ENCODE data around the gene MEGF6. TPM values are rescaled to one million over a fixed set of nuclear protein-coding genes. Genes with fewer than 3 reads are reported as not detected.

The MEGF6 gene
- total RNA-seq = 1 to 10 TPM; 2.6 to 4.5 TPM

GRCh38 chr1:3611170-3612019 lies at the start of gene MEGF6:
Gene MEGF6, minus strand, starts transcription at chr1:3611508. Its CDS starts 240 bp downstream, at chr1:3611268.
- intact Hi-C loops (cut with DNase I, micrococcal nuclease) = loop anchor here in 1 of 2 experiments (1.0 kb wide), 1 partner anchor 13 kb away; no protein-coding TSS in a partner anchor
- POLR2A ChIA-PET = no interaction called here
- CTCF ChIA-PET = interaction anchor here (0.6 to 0.7 kb wide), 2 partner anchors 13 to 69 kb away, joined by 3 read pairs; no protein-coding TSS in a partner anchor

GRCh38 chr1:3660704-3661103 lies 49.4 kb upstream of the MEGF6 start:
- intact Hi-C loops (cut with DNase I, micrococcal nuclease) = no loop called here
- Mint-ChIP-seq H3K9me3 (ENCODE audit: low read depth) (no peaks in the 10 kb centered on the region), H3K4me3 (no peak overlapping the region), H3K27ac (no peak overlapping the region), H3K4me1 (peaks cover 2% of the 10 kb centered on the region), H3K27me3 (peaks cover 23% of the 10 kb centered on the region), H3K36me3 (ENCODE audit: low read depth) (no peaks in the 10 kb centered on the region)
- POLR2A ChIA-PET = no interaction called here
- CTCF ChIA-PET = no interaction called here
- ATAC-seq (peak; percentile 25), DNase-seq (no peak)

More at GRCh38 chr1:3611170-3612019, at the start of gene MEGF6:
- Mint-ChIP-seq H3K36me3 (ENCODE audit: low read depth) (no peaks in the 10 kb centered on the region), H3K4me3 (peak within 1 kb of the TSS; percentile 63), H3K27me3 (peaks cover 16% of the 10 kb centered on the region), H3K4me1 (peaks cover 5% of the 10 kb centered on the region), H3K9me3 (ENCODE audit: low read depth) (no peaks in the 10 kb centered on the region), H3K27ac (no peak within 1 kb of the TSS)
- peak; percentile 72 for DNase-seq
- ATAC-seq = peak; percentile 67

- no peak overlapping the region for H3K4me3 Mint-ChIP-seq
- H3K27ac Mint-ChIP-seq = no peak overlapping the region
- intact Hi-C loops (cut with DNase I, micrococcal nuclease) = no loop called here
- H3K9me3 Mint-ChIP-seq (ENCODE audit: low read depth) = no peaks in the 10 kb centered on the region
- ChIA-PET POLR2A (no interaction called here), CTCF (interaction anchor here (0.6 kb wide), 1 partner anchor 19 kb away, joined by 3 read pairs; no protein-coding TSS in a partner anchor)
- no peak for ATAC-seq
- peaks cover 2% of the 10 kb centered on the region for H3K4me1 Mint-ChIP-seq
- no peak for DNase-seq
- peaks cover 34% of the 10 kb centered on the region for H3K27me3 Mint-ChIP-seq
- no peaks in the 10 kb centered on the region for H3K36me3 Mint-ChIP-seq (ENCODE audit: low read depth)
These were observed 47.8 kb upstream of the MEGF6 start for GRCh38 chr1:3659093-3659492.

GRCh38 chr1:3658231-3658615 lies 46.9 kb upstream of the MEGF6 start:
- no peaks in the 10 kb centered on the region for H3K9me3 Mint-ChIP-seq (ENCODE audit: low read depth)
- peaks cover 41% of the 10 kb centered on the region for H3K27me3 Mint-ChIP-seq
- no peaks in the 10 kb centered on the region for H3K36me3 Mint-ChIP-seq (ENCODE audit: low read depth)
- CTCF ChIA-PET = no interaction called here
- POLR2A ChIA-PET = no interaction called here
- H3K4me3 Mint-ChIP-seq = no peak overlapping the region
- no peak overlapping the region for H3K27ac Mint-ChIP-seq
- ATAC-seq = no peak
- peaks cover 2% of the 10 kb centered on the region for H3K4me1 Mint-ChIP-seq
- DNase-seq = no peak
- intact Hi-C loops (cut with DNase I, micrococcal nuclease) = no loop called here

GRCh38 chr1:3657578-3658230 lies 46.4 kb upstream of the MEGF6 start:
- DNase-seq (no peak), ATAC-seq (no peak)
- Mint-ChIP-seq H3K4me1 (peaks cover 2% of the 10 kb centered on the region), H3K36me3 (ENCODE audit: low read depth) (no peaks in the 10 kb centered on the region), H3K4me3 (no peak overlapping the region), H3K27me3 (peaks cover 40% of the 10 kb centered on the region), H3K27ac (no peak overlapping the region), H3K9me3 (ENCODE audit: low read depth) (no peaks in the 10 kb centered on the region)
- ChIA-PET POLR2A (no interaction called here), CTCF (no interaction called here)
- intact Hi-C loops (cut with DNase I, micrococcal nuclease) = no loop called here

- ChIA-PET CTCF (no interaction called here), POLR2A (no interaction called here)
- ATAC-seq = no peak
- Mint-ChIP-seq H3K4me1 (peaks cover 2% of the 10 kb centered on the region), H3K27me3 (peaks cover 40% of the 10 kb centered on the region), H3K36me3 (ENCODE audit: low read depth) (no peaks in the 10 kb centered on the region), H3K27ac (no peak overlapping the region), H3K9me3 (ENCODE audit: low read depth) (no peaks in the 10 kb centered on the region), H3K4me3 (no peak overlapping the region)
- no peak for DNase-seq
- intact Hi-C loops (cut with DNase I, micrococcal nuclease) = no loop called here
These were observed 45.8 kb upstream of the MEGF6 start for GRCh38 chr1:3657096-3657475.

- CTCF ChIA-PET = no interaction called here
- Mint-ChIP-seq H3K36me3 (ENCODE audit: low read depth) (no peaks in the 10 kb centered on the region), H3K4me1 (peaks cover 2% of the 10 kb centered on the region), H3K27ac (no peak overlapping the region), H3K4me3 (no peak overlapping the region), H3K27me3 (peaks cover 40% of the 10 kb centered on the region), H3K9me3 (ENCODE audit: low read depth) (no peaks in the 10 kb centered on the region)
- POLR2A ChIA-PET = no interaction called here
- DNase-seq (peak; percentile 38), ATAC-seq (peak; percentile 70)
- intact Hi-C loops (cut with DNase I, micrococcal nuclease) = no loop called here
These were observed 45.3 kb upstream of the MEGF6 start for GRCh38 chr1:3656450-3657095.

- Mint-ChIP-seq H3K4me3 (no peak overlapping the region), H3K36me3 (ENCODE audit: low read depth) (no peaks in the 10 kb centered on the region), H3K27me3 (peaks cover 42% of the 10 kb centered on the region), H3K27ac (no peak overlapping the region), H3K9me3 (ENCODE audit: low read depth) (no peaks in the 10 kb centered on the region), H3K4me1 (peaks cover 8% of the 10 kb centered on the region)
- DNase-seq (no peak), ATAC-seq (no peak)
- ChIA-PET POLR2A (no interaction called here), CTCF (interaction anchor here (0.6 kb wide), 1 partner anchor 23 kb away, joined by 3 read pairs; no protein-coding TSS in a partner anchor)
- intact Hi-C loops (cut with DNase I, micrococcal nuclease) = loop anchor here in 1 of 2 experiments (5.0 kb wide), 1 partner anchor 203 kb away; the partner anchor contains the start of genes CEP104 and DFFB
These were observed 43.4 kb upstream of the MEGF6 start for GRCh38 chr1:3654549-3655281.

GRCh38 chr1:3653286-3653618 lies 41.9 kb upstream of the MEGF6 start:
- ATAC-seq (no peak), DNase-seq (no peak)
- Mint-ChIP-seq H3K4me3 (no peak overlapping the region), H3K27ac (no peak overlapping the region), H3K36me3 (ENCODE audit: low read depth) (no peaks in the 10 kb centered on the region), H3K9me3 (ENCODE audit: low read depth) (no peaks in the 10 kb centered on the region), H3K4me1 (peaks cover 18% of the 10 kb centered on the region), H3K27me3 (peaks cover 38% of the 10 kb centered on the region)
- intact Hi-C loops (cut with DNase I, micrococcal nuclease) = loop anchor here in 1 of 2 experiments (5.0 kb wide), 1 partner anchor 204 kb away; the partner anchor contains the start of genes CEP104 and DFFB
- ChIA-PET CTCF (interaction anchor here (0.8 to 1.0 kb wide), 2 partner anchors 24 to 930 kb away, joined by 3 to 5 read pairs; no protein-coding TSS in a partner anchor), POLR2A (no interaction called here)

GRCh38 chr1:3652548-3653285 lies 41.4 kb upstream of the MEGF6 start:
- no peaks in the 10 kb centered on the region for H3K9me3 Mint-ChIP-seq (ENCODE audit: low read depth)
- intact Hi-C loops (cut with DNase I, micrococcal nuclease) = loop anchor here in 1 of 2 experiments (5.0 kb wide), 1 partner anchor 205 kb away; the partner anchor contains the start of genes CEP104 and DFFB
- ChIA-PET POLR2A (no interaction called here), CTCF (interaction anchor here (0.8 to 1.0 kb wide), 2 partner anchors 25 to 930 kb away, joined by 3 to 5 read pairs; no protein-coding TSS in a partner anchor)
- H3K27ac Mint-ChIP-seq = no peak overlapping the region
- H3K4me3 Mint-ChIP-seq = no peak overlapping the region
- peaks cover 24% of the 10 kb centered on the region for H3K4me1 Mint-ChIP-seq
- peaks cover 33% of the 10 kb centered on the region for H3K27me3 Mint-ChIP-seq
- no peaks in the 10 kb centered on the region for H3K36me3 Mint-ChIP-seq (ENCODE audit: low read depth)
- DNase-seq (no peak), ATAC-seq (no peak)

Data from activated CD4-positive, alpha-beta T cell treated with anti-CD3 and anti-CD28 coated beads for 36 hours (primary cell).